Neuron (in vitro differentiated cells): ENCODE results near the gene RMND1.
"Not testable (repeated sequence)": the region's sequence is repeated elsewhere in the genome, so short reads cannot be mapped to it uniquely, and the experiment has no call there.

ENCODE experiments used
- H2AFZ ChIP-seq: one replicate; pipeline ENCODE4 v1.6.1; 2013; ENCODE audit warnings: low read depth, mild to moderate bottlenecking, inconsistent platforms, low read length, moderate library complexity
- H3K27me3 ChIP-seq: one replicate; pipeline ENCODE4 v1.6.1; 2013; ENCODE audit warnings: low read length; ENCODE audit not compliant: insufficient read depth
- H3K36me3 ChIP-seq: one replicate; pipeline ENCODE4 v1.6.1; 2013; ENCODE audit warnings: low read length; ENCODE audit not compliant: insufficient read depth
- H3K4me1 ChIP-seq: one replicate; pipeline ENCODE4 v1.6.1; 2013; ENCODE audit warnings: low read length; ENCODE audit not compliant: insufficient read depth
- H3K4me3 ChIP-seq: 2 replicates; pipeline ENCODE4 v1.5.1; 2013; ENCODE audit warnings: mild to moderate bottlenecking, low read length, moderate library complexity
- H3K9me3 ChIP-seq: one replicate; pipeline ENCODE4 v1.6.1; 2013; ENCODE audit warnings: low read length

RMND1 gene

GRCh38 chr6:151357758-151358436 is 94.0 kb downstream of the RMND1 start:
- Histone ChIP-seq H3K27me3 (no peaks in the 10 kb centered on the region), H3K4me3 (no peak overlapping the region), H2AFZ (no peak overlapping the region), H3K9me3 (no peaks in the 10 kb centered on the region), H3K4me1 (no peaks in the 10 kb centered on the region), H3K36me3 (peaks cover 16% of the 10 kb centered on the region)

GRCh38 chr6:151356983-151357382 is 94.9 kb downstream of the RMND1 start:
- H3K36me3 ChIP-seq = peaks cover 15% of the 10 kb centered on the region
- not testable (repeated sequence) for H3K4me3 ChIP-seq, H2AFZ ChIP-seq, H3K9me3 ChIP-seq, H3K27me3 ChIP-seq, H3K4me1 ChIP-seq
